MCF 10A (cell line): ENCODE data around the gene TMEM266. TPM values are rescaled to one million over a fixed set of nuclear protein-coding genes. Genes with fewer than 3 reads are reported as not detected.

Experiments used
- BruUV-seq: library from RNA; stranded (reverse); fragments of 400-500 nt; replicated peaks from 2 replicates; lab custom pipeline; 2021; lab: Mats Ljungman, UMichigan
- CTCF ChIA-PET: fragments of 300-600 bp; sonication (Branson Sonifier 250); formaldehyde crosslinking; extraction: SDS; loops from one replicate; lab custom pipeline; 2021; ENCODE audit warnings: antibody characterized with exemption, inconsistent platforms; lab: Yijun Ruan, JAX
- POLR2A ChIA-PET: fragments of 300-600, 350-650 bp; sonication (Branson Sonifier 250); formaldehyde crosslinking; extraction: SDS; loops from one replicate; lab custom pipeline; 2020; ENCODE audit warnings: antibody characterized with exemption, inconsistent platforms; lab: Yijun Ruan, JAX
- DNase-seq: peaks from one replicate; pipeline ENCODE4 v3.0.0-alpha.2; 2018; ENCODE audit not compliant: unreplicated experiment
- H3K27ac Mint-ChIP-seq: one replicate; pipeline ENCODE4 v1.8.0; 2022; ENCODE audit warnings: mild to moderate bottlenecking, low read depth, mixed read lengths; ENCODE audit not compliant: unreplicated experiment
- H3K27me3 Mint-ChIP-seq: one replicate; pipeline ENCODE4 v1.8.0; 2022; ENCODE audit warnings: mixed read lengths; ENCODE audit not compliant: insufficient read depth, unreplicated experiment
- H3K36me3 Mint-ChIP-seq: one replicate; pipeline ENCODE4 v1.8.0; 2022; ENCODE audit warnings: mild to moderate bottlenecking, moderate library complexity, mixed read lengths; ENCODE audit not compliant: insufficient read depth, unreplicated experiment
- H3K4me1 Mint-ChIP-seq: one replicate; pipeline ENCODE4 v1.8.0; 2022; ENCODE audit warnings: mixed read lengths; ENCODE audit not compliant: insufficient read depth, unreplicated experiment
- H3K4me3 Mint-ChIP-seq: one replicate; pipeline ENCODE4 v1.8.0; 2022; ENCODE audit warnings: mild to moderate bottlenecking, moderate library complexity, mixed read lengths; ENCODE audit not compliant: unreplicated experiment
- H3K9me3 Mint-ChIP-seq: one replicate; pipeline ENCODE4 v1.8.0; 2022; ENCODE audit warnings: mixed read lengths; ENCODE audit not compliant: unreplicated experiment
- intact Hi-C: fragments of 100-400 bp; cut with micrococcal nuclease; formaldehyde crosslinking; loops from 2 replicates; pipeline ENCODE4 v1.14.1; 2022
- total RNA-seq: library from RNA; stranded (reverse); gene quantifications from 2 replicates; pipeline ENCODE4 v1.2.3, GENCODE V29; 2022
- TF ChIP-seq, protein P1 (sequence below): fragments of 200-600 bp; IDR thresholded peaks from one replicate; pipeline ENCODE4 v1.8.0; 2022; ENCODE audit warnings: antibody characterized with exemption, mild to moderate bottlenecking; ENCODE audit not compliant: unreplicated experiment

Gene TMEM266
- total RNA-seq, 1 experiment from 2014 or later: not detected

- intact Hi-C loops: no loop called here
- BruUV-seq: no TSS peak
- Mint-ChIP-seq H3K4me3 (peak overlapping the region; percentile 44), H3K27ac (peak overlapping the region; percentile 91), H3K36me3 (peaks cover 6% of the 10 kb centered on the region), H3K9me3 (no peaks in the 10 kb centered on the region), H3K27me3 (no peaks in the 10 kb centered on the region), H3K4me1 (peaks cover 18% of the 10 kb centered on the region)
- ChIA-PET POLR2A (interaction anchor here (0.7 to 1.8 kb wide), 8 partner anchors 9 to 1380 kb away, joined by 3 to 9 read pairs (median 4); partner anchors contain the start of genes ETFA and FBXO22), CTCF (interaction anchor here (2.1 to 4.0 kb wide), 2 partner anchors 12 to 29 kb away, joined by 16 to 22 read pairs; no protein-coding TSS in a partner anchor)
- no peak for DNase-seq
- TF ChIP-seq, protein P1, sequence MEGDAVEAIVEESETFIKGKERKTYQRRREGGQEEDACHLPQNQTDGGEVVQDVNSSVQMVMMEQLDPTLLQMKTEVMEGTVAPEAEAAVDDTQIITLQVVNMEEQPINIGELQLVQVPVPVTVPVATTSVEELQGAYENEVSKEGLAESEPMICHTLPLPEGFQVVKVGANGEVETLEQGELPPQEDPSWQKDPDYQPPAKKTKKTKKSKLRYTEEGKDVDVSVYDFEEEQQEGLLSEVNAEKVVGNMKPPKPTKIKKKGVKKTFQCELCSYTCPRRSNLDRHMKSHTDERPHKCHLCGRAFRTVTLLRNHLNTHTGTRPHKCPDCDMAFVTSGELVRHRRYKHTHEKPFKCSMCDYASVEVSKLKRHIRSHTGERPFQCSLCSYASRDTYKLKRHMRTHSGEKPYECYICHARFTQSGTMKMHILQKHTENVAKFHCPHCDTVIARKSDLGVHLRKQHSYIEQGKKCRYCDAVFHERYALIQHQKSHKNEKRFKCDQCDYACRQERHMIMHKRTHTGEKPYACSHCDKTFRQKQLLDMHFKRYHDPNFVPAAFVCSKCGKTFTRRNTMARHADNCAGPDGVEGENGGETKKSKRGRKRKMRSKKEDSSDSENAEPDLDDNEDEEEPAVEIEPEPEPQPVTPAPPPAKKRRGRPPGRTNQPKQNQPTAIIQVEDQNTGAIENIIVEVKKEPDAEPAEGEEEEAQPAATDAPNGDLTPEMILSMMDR: no peak
These were observed 118.7 kb downstream of the TMEM266 start for GRCh38 chr15:76178296-76179000.

DNA sequence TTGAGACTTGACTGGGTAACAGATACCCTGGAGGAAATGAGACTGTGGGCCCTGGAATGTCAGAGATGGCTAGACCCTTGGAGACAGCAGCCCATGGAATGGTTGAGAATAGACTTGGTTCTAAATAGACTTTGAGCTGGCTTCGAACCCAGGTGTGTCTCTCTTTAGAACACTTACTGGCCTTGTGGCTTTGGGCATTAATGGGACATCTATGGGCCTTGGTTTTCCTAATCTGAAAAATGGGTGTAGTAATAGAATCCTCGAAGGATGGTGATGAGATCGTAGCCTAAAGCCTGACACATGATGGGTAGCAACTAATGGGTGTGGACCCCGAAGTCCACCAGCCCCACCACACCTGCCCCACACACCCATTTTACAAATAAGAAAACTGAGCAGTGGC is 119.2 kb downstream of the TMEM266 start:
- CTCF ChIA-PET: interaction anchor here (0.9 to 2.1 kb wide), 2 partner anchors 10 to 11 kb away, joined by 4 to 16 read pairs; no protein-coding TSS in a partner anchor
- Mint-ChIP-seq H3K27me3 (no peaks in the 10 kb centered on the region), H3K9me3 (no peaks in the 10 kb centered on the region), H3K4me1 (peaks cover 18% of the 10 kb centered on the region), H3K36me3 (peaks cover 6% of the 10 kb centered on the region), H3K27ac (no peak overlapping the region), H3K4me3 (no peak overlapping the region)
- POLR2A ChIA-PET: interaction anchor here (0.6 to 1.6 kb wide), 2 partner anchors 16 to 588 kb away, joined by 3 to 5 read pairs; no protein-coding TSS in a partner anchor
- DNase-seq: no peak
- BruUV-seq: no TSS peak
- intact Hi-C loops: no loop called here
- TF ChIP-seq, protein P1: no peak

GRCh38 chr15:76180321-76180720 is 120.5 kb downstream of the TMEM266 start:
- Mint-ChIP-seq H3K4me1 (peaks cover 22% of the 10 kb centered on the region), H3K9me3 (no peaks in the 10 kb centered on the region), H3K4me3 (no peak overlapping the region), H3K27me3 (no peaks in the 10 kb centered on the region), H3K27ac (no peak overlapping the region), H3K36me3 (peaks cover 6% of the 10 kb centered on the region)
- intact Hi-C loops: no loop called here
- TF ChIP-seq, protein P1: no peak
- ChIA-PET CTCF (interaction anchor here (2.1 kb wide), 1 partner anchor 10 kb away, joined by 16 read pairs; no protein-coding TSS in a partner anchor), POLR2A (interaction anchor here (0.6 to 0.7 kb wide), 2 partner anchors 13 to 20 kb away, joined by 3 to 4 read pairs; no protein-coding TSS in a partner anchor)
- DNase-seq: no peak
- BruUV-seq: no TSS peak

DNA sequence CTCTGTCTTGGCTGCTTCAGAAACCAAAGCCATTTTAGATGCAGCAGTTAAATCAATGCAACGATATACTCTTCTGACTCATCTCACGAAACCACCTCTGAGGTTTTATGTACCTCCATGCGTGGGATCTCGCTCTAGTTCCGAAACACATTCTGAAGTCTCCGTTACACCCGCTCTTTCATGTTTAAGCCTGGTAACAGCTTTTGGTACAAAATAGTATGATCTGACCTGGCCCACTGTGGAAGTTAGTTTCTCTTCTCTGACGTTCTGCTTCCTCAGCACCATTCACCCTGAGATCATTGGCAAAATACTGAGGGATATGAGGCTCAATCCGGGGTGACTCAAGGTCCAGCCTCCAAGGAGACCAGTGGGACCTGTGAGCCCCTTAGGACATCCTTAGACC is 121.9 kb downstream of the TMEM266 start:
- no peak overlapping the region for H3K27ac Mint-ChIP-seq
- H3K4me3 Mint-ChIP-seq: no peak overlapping the region
- H3K27me3 Mint-ChIP-seq: no peaks in the 10 kb centered on the region
- peaks cover 34% of the 10 kb centered on the region for H3K4me1 Mint-ChIP-seq
- intact Hi-C loops: no loop called here
- ChIA-PET POLR2A (interaction anchor here (0.6 to 1.0 kb wide), 3 partner anchors 10 to 1168 kb away, joined by 3 read pairs; no protein-coding TSS in a partner anchor), CTCF (interaction anchor here (0.9 to 1.8 kb wide), 2 partner anchors 9 to 31 kb away, joined by 3 to 5 read pairs; no protein-coding TSS in a partner anchor)
- no TSS peak for BruUV-seq
- H3K9me3 Mint-ChIP-seq: no peaks in the 10 kb centered on the region
- TF ChIP-seq, protein P1: no peak
- DNase-seq: no peak
- H3K36me3 Mint-ChIP-seq: peaks cover 6% of the 10 kb centered on the region
